Placental epithelial cell (primary cell): Measurements from ENCODE around the gene HTRA2. TPM values are rescaled to one million over a fixed set of nuclear protein-coding genes. Genes with fewer than 3 reads are reported as not detected.

Experiments
- total RNA-seq: library from RNA; depleted of rRNA; stranded (reverse); fragments of >200 nt; gene quantifications from 2 replicates; pipeline ENCODE4 v1.2.3, GENCODE V29; 2012

The HTRA2 gene
- 34.9 and 40.0 TPM in 2 replicates for total RNA-seq

DNA sequence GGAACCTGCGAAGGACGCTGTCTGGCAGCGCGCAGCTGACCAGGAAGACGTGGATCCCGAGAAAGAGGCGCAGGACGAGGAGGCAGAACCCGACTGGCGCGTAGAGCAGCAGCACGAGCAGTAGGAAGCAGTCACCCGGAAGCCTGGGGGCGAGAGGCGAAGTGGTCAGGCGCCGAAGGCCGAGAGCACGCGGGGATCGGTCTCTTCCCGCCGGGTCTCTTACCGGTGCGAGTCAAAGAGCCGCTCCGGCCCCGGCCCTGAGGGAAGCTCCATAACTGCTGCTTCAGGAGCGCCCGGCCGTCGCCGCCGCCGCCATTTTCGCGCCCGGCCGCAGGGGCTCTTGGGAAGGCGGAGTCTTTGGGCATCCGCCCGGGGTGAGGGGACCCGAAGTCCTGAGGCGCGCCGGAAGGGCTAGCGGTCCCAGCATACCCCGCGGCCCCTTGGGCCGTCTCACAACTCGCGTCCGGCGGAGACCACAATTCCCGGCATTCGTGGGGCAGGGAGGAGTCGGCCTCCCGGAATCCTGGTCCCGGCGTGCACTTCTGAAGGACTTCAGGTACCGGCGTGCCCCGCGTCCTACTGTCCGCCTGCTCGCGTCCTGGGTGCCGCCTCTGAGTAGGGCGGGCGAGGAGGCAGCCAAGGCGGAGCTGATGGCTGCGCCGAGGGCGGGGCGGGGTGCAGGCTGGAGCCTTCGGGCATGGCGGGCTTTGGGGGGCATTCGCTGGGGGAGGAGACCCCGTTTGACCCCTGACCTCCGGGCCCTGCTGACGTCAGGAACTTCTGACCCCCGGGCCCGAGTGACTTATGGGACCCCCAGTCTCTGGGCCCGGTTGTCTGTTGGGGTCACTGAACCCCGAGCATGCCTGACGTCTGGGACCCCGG lies at the start of gene HTRA2, which contains the start of gene AUP1:
HTRA2 (plus strand) TSS at position 577 of the 882 bp plus-strand sequence; CDS start at position 651, 74 bp downstream.
AUP1 (minus strand) TSS at position 350 of the 882 bp plus-strand sequence; CDS start at position 273, 77 bp downstream.

DNA sequence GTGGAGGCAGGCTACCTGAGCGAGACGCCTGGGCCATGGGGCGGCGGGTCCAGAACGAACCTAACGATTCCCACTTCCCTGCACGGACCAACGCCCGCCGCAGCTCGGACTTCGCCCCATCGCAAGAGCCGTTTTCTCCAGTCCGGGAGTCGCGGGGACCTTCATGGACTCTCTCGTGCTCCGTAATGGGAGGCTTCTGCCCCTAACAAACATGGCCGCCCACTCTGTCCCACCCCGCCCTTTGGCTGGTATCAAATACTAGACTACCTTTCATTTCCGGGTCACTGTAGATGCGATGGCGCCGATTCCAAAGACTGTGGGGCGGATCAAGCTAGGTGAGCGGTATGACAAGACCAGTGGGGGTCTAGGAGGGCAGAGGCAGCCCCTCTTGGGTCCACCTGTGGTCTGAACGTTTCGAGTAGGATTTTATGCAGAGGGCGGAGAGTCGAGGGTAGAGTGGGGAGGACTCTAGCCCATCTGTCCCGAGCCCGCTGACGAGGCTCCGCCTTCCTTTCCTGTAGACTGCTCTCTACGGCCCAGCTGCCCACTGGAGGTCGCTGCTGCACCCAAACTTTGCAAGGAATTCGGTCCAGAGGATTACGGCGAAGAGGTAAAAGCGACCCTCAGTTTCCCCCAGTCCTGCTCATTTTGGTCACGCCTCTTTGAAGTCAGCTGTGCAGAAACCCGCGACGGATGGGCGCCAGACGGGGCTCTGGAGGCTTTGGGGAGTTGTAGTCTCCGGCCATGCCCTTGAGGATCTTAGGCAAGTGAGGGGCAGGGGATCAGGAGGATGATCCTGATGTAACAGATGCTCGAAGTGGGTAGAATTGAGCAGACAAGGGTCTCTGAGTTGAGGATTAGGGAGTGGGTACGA lies 46.7 kb upstream of the HTRA2 start, which contains the start of the genes CCDC142 and TTC31:
CCDC142 (minus strand) TSS at position 198 of the 874 bp plus-strand sequence; CDS start at position 37, 161 bp downstream.
TTC31 (plus strand) TSS at position 281 of the 874 bp plus-strand sequence; CDS start at position 296, 15 bp downstream.

GRCh38 chr2:74499267-74499939 lies 30.3 kb upstream of the HTRA2 start, which contains the start of gene LBX2:
Gene LBX2 (minus strand): TSS chr2:74499603. CDS start chr2:74499537, 66 bp downstream.

DNA sequence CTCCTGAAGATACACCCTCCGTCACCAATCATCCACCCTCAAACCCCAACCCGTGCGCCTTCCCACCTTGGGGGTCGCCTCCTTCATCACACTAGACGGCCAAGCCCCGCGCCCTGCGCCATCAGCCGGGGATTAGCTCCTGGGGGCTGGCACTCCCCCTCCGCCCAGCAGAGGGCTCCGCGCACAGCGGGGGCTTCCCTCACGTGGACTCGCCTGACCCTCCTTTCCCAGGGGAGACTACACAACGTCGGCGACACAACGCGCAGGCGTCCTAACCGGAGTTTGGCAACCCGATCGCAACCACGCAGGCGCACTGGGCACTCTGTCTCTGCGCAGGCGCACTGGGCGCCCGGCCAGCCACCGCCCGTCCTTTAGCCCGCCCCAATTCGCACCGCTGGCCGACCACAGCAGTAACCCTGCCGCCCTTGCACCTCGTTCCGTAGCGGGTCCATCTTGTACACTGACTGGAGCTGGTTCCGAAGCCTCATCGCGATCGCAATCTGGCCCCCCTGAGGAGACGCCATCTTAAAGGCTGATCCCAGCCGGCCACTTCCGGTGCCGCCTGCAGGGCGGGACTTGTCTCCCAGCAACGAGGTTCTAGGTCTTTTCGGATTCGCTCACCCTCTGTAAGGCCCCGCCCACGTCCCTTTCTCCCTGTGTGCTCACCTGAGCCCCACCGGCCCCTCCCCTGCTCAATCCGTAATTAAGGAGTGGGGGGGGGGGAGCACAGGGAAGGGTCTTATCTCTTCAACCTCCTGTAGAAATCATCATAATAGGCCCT lies 22.4 kb upstream of the HTRA2 start, which contains the start of gene PCGF1:
PCGF1 (minus strand) TSS at position 551 of the 781 bp plus-strand sequence; CDS start at position 524, 27 bp downstream.

DNA sequence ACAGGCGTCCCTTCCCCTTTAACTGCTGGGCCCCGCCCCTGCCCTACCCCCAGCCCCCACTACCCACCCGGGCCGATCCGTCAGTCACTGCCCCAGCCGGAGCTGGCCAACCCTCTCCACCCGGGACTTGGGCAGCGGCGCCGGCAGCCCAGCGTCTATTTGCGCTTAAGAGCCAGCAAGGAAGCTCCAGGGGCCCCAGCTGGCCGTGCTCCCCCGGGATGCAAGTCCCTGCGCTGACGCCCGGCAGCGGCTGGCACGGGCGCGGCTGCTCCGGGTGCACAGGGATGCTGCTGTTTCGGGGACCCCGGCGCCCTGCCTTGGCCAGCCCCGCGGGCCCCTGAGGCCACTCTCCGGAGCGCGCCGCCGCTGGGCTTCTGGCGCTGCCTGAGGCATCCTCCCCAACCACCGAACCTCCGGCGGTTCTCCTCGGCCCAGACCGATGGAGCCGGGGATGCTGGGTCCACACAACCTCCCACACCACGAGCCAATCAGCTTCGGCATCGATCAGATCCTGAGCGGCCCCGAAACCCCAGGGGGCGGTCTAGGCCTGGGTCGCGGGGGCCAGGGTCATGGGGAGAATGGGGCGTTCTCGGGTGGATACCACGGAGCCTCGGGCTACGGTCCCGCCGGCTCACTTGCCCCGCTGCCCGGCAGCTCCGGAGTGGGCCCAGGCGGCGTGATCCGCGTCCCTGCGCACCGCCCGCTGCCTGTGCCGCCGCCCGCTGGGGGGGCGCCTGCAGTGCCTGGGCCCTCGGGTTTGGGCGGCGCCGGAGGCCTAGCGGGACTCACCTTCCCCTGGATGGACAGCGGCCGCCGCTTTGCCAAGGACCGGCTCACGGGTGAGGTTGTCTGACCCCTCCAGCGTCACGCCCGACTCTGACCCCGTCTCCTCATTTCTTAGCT lies 15.1 kb upstream of the HTRA2 start, which contains the start of gene TLX2:
TLX2 (plus strand) TSS at position 83 of the 903 bp plus-strand sequence; CDS start at position 440, 357 bp downstream.

GRCh38 chr2:74525717-74526648 lies 3.8 kb upstream of the HTRA2 start, which contains the start of gene DQX1:
Gene DQX1 (minus strand): TSS chr2:74526231. CDS start chr2:74525729, 502 bp downstream.

DNA sequence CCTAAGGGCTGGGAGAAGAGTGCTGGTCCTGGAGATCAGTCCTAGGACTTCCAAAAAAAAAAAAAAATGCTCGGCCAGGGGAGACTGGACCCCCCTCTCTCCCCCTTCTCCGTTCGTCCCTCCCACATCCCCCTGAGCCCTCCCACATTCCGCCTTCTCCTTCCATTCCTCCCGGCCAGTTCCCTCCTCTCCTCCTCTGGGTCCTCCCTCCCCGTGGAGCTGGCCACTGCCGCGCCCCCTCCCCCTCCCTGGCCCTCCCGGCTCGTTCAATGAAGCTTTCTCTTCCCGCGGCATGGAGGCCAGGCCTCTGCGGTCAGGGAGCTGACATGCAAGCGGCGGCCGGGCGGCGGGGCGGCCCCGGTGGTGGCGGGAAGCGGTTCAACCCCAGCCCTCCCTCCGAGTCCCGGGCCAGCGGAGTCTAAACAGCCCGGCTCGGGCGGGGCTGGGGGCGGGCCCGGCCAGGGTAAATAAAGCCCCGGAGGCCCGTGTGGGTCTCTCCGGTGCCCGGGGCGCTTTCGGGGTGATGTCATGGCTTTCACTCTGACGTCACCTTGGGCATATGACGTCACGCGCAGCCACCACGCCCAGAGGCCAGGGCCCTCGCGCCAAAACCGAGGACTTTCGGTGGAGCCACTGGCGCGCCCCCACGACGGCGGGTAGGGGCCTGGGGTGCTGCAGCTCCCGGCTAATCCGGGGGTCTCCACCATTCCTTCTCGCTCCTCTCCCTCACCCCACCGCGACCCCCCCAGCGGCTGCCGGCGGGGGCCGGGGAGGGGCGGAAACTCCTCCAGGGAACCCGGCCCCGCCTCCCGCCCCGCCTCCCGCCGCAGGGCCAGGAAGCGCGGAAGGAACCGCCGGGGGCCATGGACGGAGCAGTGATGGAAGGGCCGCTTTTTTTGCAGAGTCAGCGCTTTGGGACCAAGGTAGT lies 24.4 kb downstream of the HTRA2 start, which contains the start of the genes DOK1 and LOXL3:
DOK1 (plus strand) TSS at position 829 of the 928 bp plus-strand sequence; CDS start at position 864, 35 bp downstream.
LOXL3 (minus strand) TSS at position 51 of the 928 bp plus-strand sequence. CDS start 1,308 bp downstream, outside the sequence.

Other genes starting within 250 kb of the HTRA2 start
- 1.2 and 1.6 TPM in 2 replicates for gene SLC4A5, start 186.5 kb upstream of the HTRA2 start, total RNA-seq
- gene DCTN1, start 149.6 kb upstream of the HTRA2 start, total RNA-seq = 135 and 148 TPM in 2 replicates
- 3.1 and 4.1 TPM in 2 replicates for gene C2orf81, start 108.3 kb upstream of the HTRA2 start, total RNA-seq
- 27.9 and 43.5 TPM in 2 replicates for gene WDR54, start 108.2 kb upstream of the HTRA2 start, total RNA-seq
- 76.2 and 119 TPM in 2 replicates for gene RTKN, start 88.0 kb upstream of the HTRA2 start, total RNA-seq
- gene INO80B, start 74.8 kb upstream of the HTRA2 start, total RNA-seq = 15.7 and 18.1 TPM in 2 replicates
- 74.5 and 130 TPM in 2 replicates for gene WBP1, start 71.5 kb upstream of the HTRA2 start, total RNA-seq
- gene MOGS, start 64.6 kb upstream of the HTRA2 start, total RNA-seq = 55.7 and 92.6 TPM in 2 replicates
- 24.1 and 31.8 TPM in 2 replicates for gene MRPL53, start 57.3 kb upstream of the HTRA2 start, total RNA-seq
- gene CCDC142, start 46.9 kb upstream of the HTRA2 start, total RNA-seq = 28.7 and 43.6 TPM in 2 replicates
- 20.4 and 23.6 TPM in 2 replicates for gene TTC31, start 46.9 kb upstream of the HTRA2 start, total RNA-seq
- gene LBX2, start 30.3 kb upstream of the HTRA2 start, total RNA-seq = 1.8 and 7.9 TPM in 2 replicates
- 19.6 and 22.9 TPM in 2 replicates for gene PCGF1, start 22.2 kb upstream of the HTRA2 start, total RNA-seq
- not detected in 2 replicates for gene TLX2, start 15.5 kb upstream of the HTRA2 start, total RNA-seq
- gene DQX1, start 3.7 kb upstream of the HTRA2 start, total RNA-seq = 0.33 and 0.39 TPM in 2 replicates
- 71.5 and 128 TPM in 2 replicates for gene AUP1, start 227 bp upstream of the HTRA2 start, total RNA-seq
- 0.39 TPM in 1 of 2 replicates, not detected in the other for gene LOXL3, start 24.0 kb downstream of the HTRA2 start, total RNA-seq
- gene DOK1, start 24.8 kb downstream of the HTRA2 start, total RNA-seq = 4.9 and 5.5 TPM in 2 replicates
- gene M1AP, start 118.4 kb downstream of the HTRA2 start, total RNA-seq = 0.39 and 0.43 TPM in 2 replicates
- 4.3 and 5.1 TPM in 2 replicates for gene SEMA4F, start 124.3 kb downstream of the HTRA2 start, total RNA-seq